SIG-M5 treated with dmso at 0.1 percent for 504 hours (cell line): ENCODE results near the gene FLT3LG.
"Not testable (repeated sequence)": the region's sequence is repeated elsewhere in the genome, so short reads cannot be mapped to it uniquely, and the experiment has no call there.

Experiments used
- DNase-seq: peaks from one replicate; lab custom pipeline; 2025; ENCODE audit not compliant: unreplicated experiment; lab: John Stamatoyannopoulos, UW

Gene FLT3LG

DNA sequence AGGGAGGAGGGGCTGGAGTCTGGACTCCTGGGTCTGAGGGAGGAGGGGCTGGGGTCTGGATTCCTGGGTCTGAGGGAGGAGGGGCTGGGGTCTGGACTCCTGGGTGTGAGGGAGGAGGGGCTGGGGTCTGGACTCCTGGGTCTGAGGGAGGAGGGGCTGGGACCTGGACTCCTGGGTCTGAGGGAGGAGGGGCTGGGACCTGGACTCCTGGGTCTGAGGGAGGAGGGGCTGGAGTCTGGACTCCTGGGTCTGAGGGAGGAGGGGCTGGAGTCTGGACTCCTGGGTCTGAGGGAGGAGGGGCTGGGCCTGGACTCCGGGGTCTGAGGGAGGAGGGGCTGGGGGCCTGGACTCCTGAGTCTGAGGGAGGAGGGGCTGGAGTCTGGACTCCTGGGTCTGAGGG, 12.9 kb upstream of the FLT3LG start:
- not testable (repeated sequence) for DNase-seq

DNA sequence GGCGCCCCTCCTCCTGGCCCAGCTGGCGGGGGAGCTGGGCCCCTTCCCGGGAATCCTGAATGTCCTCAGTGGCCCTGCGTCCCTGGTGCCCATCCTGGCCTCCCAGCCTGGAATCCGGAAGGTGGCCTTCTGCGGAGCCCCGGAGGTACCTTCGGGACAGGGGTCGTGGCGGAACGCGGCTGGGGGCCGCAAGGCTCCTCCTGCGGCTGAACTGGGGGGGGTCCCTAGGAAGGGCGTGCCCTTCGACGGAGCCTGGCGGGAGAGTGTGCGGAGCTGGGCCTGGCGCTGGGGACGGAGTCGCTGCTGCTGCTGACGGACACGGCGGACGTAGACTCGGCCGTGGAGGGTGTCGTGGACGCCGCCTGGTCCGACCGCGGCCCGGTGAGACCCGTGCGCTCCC, 12.4 kb upstream of the FLT3LG start:
- no peak for DNase-seq

DNA sequence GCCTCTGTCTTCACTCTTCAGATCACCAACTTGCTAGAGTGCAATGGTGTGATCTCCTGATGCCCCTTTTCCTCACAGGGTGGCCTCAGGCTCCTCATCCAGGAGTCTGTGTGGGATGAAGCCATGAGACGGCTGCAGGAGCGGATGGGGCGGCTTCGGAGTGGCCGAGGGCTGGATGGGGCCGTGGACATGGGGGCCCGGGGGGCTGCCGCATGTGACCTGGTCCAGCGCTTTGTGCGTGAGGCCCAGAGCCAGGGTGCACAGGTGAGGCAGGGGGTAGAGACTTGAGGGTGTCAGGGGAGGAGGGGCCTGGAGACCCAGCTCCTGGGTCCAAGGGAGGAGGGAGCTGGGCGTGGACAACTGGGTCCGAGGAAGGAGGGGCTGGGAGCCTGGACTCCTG, 11.5 kb upstream of the FLT3LG start:
- no peak for DNase-seq

DNA sequence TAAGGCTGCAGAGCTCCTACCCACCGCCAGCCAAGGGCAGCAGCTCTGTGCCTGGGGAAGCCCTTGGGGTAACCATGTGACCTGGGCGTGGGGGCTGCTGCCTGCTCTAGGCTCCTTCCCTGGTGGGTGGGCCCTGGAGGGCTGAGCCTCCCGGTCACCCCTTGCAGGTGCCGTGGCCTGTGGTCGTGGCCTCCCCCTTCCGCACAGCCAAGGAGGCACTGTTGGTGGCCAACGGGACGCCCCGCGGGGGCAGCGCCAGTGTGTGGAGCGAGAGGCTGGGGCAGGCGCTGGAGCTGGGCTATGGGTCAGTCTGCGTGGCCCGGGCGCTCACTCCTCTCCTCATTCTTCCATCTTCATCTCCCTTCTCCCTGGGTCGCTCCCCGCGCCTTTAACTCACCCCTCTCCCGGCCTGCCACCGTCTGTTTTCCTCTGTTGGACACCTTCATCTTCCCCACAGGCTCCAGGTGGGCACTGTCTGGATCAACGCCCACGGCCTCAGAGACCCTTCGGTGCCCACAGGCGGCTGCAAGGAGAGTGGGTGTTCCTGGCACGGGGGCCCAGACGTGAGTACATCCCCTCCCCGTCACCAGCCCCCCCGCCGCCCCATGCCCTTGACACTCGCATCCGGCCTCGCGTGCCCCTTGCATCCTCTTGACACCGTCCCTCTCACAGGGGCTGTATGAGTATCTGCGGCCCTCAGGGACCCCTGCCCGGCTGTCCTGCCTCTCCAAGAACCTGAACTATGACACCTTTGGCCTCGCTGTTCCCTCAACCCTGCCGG, 9.9 kb upstream of the FLT3LG start:
- no peak for DNase-seq

DNA sequence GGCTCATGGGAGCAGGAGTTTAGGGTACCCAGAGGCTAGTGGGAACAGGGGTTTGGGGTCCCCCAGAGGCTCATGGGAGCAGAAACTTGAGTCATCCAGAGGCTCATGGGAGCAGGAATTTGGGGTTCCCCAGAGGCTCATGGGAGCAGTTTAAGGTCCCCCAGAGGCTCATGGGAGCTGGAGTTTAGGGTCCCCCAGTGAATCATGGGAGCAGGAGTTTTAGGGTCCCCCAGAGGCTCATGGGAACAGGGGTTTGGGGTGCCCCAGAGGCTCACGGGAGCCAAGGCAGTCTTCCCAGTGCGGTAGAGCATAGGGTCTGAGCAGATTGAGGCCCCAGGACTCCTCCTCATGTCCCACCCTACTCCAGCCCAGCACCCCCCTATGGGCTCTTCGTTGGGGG, 8.6 kb upstream of the FLT3LG start:
- no peak for DNase-seq

DNA sequence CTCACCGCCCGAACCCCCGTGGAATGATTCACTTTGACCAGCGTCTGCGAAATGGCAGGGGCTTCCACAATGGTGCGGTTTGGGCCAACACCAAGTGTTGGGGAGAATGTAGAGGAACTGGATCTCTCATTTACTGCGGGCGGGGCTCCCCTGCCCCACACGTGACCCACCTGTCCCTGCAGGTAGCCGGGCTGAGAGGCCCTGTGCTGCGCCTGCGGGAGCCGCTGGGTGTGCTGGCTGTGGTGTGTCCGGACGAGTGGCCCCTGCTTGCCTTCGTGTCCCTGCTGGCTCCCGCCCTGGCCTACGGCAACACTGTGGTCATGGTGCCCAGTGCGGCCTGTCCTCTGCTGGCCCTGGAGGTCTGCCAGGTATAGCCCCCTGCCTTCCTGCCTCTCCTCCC, 5.8 kb upstream of the FLT3LG start:
- no peak for DNase-seq

DNA sequence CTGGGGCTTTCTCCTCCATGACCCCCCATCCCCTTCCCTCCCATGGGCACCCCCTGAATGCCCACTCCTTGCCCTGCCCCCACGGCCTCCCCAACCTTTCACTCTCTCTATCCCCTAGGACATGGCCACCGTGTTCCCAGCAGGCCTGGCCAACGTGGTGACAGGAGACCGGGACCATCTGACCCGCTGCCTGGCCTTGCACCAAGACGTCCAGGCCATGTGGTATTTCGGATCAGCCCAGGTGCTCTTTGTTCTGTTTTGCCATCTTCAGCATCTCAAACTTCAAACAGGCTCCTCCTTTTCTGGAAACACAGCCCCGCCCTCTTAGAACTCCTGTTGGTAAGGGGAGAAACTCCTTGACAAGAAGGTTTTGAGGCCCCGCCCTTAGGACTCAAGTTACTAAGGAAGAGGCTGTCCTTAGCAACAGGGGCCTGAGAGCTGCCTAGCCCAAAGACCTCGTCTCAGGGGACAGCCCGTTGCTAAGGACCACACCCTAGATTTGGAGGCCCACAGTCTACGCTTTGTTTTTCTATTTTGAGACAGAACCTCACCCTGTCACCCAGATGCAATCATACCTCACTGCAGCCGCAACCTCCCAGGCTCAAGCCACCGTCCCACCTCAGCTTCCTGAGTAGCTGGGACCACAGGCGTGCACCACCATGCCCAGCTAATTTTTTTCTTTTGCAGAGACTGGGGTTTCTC, 5.1 kb upstream of the FLT3LG start:
- peak; percentile 80 for DNase-seq

DNA sequence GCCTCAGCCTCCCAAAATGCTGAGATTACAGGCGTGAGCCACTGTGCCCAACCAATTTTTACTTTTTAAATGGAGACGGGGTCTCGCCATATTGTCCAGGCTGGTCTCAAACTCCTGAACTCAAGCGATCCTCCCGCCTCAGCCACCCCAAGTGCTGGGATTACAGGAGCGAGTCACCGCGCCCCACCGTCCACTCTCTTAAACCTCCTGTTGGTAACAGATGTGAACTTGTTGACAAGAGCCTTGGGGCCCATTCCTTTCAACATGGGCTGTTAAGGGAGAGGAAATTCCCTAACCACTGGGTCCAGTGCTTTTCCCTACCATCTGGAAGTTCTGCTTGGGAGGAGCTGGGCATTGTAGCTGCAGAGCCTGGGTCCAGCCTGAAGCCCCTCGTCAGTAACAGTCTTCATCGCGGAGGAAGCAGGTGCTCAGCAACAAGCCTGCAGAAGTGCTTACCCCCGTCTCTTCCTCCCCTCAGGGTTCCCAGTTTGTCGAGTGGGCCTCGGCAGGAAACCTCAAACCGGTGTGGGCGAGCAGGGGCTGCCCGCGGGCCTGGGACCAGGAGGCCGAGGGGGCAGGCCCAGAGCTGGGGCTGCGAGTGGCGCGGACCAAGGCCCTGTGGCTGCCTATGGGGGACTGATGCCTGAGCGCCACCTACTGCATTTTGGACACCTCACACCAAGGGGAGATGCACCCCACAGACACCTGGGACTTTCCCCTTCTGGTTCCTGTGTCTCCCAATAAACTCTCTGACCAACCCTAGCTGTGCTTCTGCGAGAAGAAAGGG, 4.0 kb upstream of the FLT3LG start:
- no peak for DNase-seq

DNA sequence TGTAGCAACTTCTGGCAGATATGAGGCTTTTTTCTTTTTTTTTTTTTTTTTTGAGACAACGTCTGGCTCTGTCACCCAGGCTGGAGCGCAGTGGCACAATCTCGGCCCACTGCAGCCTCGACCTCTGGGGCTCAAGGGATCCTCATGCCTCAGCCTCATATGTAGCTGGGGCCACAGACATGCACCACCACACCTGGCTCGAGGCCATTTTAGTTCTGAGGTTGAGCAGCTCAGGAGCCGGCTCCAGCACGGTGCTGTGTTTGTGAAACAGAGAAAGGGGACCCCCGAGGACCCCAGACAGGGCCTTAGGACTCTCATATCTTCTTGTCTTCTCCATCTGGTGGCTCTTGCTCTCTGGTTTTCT, 3.4 kb upstream of the FLT3LG start:
- no peak for DNase-seq

DNA sequence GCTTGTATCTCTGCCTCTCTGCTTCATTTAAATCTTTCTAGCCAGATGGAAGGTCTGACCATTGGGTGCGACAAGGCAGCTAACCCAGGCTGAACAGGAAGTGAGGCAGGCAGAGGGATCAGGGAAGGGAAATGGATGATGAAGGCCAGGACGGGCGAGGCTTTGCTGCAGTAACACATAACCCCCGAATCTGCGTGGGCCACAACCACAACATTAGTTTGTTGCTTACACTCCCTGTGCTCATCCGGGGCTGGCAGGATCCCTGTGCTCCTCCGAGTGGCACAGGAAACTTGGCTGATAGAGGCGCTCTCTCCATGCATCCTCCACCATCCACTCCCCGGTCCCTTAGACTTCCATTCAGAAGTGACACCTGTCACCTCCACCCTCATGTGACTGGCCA, 1.1 kb upstream of the FLT3LG start:
- DNase-seq: no peak

DNA sequence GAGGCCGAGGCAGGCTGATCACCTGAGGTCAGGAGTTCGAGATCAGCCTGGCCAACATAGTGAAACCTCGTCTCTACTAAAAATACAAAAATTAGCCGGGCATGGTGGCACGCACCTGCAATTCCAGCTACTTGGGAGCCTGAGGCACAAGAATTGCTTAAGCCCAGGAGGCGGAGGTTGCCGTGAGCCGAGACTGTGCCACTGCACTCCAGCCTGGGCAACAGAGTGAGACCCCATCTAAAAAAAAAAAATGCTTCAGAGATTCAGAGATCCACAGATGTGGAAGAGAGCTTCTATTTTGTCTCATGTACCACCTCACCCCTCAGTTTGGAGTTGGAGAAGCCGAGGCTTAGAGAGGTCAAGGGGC, 531 bp upstream of the FLT3LG start:
- not testable (repeated sequence) for DNase-seq

DNA sequence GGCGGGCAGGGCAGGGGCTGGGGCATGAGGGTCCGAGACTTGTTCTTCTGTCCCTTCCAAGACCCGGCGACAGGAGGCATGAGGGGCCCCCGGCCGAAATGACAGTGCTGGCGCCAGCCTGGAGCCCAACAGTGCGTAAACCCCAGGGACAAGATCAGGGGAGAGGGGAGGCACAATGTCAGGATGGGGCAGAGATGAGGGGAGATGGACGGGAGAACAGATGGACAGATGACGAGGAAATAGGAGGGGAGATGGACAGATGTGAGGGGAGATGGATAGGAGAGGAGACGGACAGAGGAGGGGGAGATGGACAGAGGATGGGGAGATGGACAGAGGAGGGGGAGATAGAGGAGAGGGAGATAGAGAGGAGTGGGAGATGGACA, 518 bp downstream of the FLT3LG start:
- DNase-seq: no peak

DNA sequence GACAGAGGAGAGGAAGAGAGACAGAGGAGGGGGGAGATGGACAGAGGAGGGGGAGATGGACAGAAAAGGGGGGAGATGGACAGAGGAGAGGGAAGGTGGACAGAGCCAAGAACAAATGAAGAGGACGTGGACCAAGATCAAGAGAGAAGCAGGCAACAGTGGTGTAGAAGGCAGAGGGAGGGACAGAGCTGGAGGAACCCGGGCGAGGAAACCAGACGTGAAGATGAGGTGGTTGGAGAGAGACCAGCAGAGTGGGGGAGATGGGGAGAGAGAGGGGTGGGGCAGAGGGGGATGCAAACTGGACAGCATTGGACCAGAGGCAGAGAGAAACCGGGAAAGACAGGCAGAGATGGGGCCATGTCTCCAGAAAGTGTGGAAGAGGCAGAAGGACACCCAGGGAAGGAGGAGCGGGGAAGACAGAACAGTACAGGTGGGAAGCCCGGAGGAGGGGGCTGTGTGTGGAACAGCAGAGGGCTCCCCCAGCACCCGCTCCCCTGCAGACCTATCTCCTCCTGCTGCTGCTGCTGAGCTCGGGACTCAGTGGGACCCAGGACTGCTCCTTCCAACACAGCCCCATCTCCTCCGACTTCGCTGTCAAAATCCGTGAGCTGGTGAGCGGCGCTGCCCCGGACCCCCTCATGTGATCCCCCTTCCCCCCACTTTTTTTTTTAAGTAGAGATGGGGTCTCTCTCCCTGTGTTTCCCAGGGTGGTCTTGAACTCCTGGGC, 1.3 kb downstream of the FLT3LG start:
- no peak for DNase-seq

DNA sequence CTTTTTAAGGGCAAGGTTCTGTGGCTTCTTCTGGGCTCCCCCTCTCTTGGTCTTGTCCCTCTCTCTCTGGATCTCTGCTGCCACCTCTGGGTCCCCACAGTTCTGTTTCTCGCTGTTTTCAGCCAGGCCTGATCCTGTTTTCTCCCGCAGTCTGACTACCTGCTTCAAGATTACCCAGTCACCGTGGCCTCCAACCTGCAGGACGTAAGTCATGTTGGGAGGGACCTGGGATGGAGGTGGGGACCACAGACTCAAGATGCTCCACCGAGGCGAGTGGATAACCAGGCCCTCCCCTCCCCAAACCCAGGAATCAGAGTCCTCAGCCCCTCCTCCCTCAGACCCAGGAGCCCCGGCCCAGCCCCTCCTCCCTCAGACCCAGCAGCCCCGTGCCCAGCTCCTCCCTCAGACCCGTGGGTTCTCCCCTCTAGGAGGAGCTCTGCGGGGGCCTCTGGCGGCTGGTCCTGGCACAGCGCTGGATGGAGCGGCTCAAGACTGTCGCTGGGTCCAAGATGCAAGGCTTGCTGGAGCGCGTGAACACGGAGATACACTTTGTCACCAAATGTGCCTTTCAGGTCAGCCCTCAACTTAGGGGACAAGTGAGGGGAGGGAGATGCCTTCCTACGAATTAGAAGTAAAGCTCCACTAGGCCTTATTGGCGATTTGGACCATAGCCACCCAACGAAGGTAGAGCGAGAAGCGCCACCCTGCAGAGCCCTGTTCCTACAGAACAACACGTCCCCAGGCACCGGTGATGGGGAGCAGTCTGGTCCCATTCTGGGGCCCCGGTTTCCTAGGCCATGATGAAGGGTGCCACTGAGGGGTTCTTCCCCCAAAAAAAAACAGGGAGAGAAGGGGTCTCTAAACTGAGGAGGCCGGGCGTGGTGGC, 2.2 kb downstream of the FLT3LG start:
- peak; percentile 39 for DNase-seq

DNA sequence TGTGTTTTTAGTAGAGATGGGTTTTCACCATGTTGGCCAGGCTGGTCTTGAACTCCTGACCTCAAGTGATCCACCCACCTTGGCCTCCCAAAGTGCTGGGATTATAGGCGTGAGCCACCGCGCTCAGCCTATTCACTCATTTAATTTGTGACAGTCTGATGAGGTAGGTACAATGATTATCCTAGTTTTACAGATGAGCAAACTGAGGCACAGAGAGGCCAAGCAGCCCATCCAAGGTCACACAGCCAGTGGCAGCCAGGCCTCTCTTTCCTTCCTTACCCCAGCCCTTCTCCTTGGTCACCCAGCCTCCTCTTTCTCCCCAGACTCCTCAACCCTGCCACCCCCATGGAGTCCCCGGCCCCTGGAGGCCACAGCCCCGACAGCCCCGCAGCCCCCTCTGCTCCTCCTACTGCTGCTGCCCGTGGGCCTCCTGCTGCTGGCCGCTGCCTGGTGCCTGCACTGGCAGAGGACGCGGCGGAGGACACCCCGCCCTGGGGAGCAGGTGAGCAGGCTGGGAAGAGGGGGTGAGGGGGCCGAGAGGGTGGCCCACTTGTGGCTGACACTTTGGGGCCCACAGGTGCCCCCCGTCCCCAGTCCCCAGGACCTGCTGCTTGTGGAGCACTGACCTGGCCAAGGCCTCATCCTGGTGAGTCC, 6.1 kb downstream of the FLT3LG start:
- no peak for DNase-seq

DNA sequence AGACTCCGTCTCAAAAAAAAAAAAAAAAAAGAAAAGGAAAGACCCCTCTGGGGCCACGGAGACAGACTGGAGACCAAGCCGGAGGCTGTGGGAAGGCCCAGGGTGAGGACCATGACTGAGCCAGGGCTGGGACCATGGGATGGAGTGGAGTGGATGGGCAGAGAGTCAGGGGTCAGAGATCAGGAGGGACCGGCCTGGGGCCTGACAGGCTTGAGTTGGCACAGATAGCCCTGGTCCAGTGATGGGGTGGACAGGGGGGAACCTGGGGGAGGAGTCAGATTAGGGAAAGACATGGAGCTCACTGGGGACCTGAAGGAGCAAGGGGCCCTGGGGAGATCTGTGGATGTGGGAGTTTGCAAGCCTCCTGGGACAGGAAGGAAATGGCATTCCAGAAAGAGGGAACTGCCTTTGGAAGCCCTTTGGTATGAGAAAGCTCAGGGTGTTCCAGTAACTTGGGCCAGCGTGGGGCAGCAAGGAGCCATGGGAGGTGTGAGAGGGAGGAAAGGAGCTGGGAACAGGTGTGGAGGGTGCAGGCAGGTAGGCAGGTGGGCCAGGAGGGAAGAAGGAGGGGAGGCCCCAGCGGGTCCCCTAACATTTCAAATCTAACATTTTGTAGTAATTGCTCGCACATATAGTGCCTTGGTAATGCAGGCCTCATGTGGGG, 7.1 kb downstream of the FLT3LG start:
- DNase-seq: no peak

DNA sequence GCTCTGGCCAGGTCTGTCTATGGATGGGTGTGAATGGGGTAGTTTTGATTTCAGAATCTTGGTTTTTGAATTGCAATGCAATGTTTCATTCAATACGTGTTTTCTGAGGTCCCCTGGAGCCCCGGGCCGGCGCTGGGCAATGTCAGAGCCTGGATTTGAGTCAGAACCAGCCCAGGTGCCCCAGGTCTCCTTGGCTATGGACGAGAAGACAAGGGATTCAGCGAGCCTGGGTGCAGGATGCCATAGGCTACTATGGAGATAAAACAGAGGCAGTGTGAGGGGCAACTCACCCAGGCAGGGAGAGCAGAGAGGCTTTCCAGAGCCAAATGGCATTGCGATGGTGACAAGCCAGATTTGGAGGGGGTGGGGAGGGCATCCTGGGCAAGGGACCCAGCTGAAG, 12.2 kb downstream of the FLT3LG start:
- DNase-seq: no peak

DNA sequence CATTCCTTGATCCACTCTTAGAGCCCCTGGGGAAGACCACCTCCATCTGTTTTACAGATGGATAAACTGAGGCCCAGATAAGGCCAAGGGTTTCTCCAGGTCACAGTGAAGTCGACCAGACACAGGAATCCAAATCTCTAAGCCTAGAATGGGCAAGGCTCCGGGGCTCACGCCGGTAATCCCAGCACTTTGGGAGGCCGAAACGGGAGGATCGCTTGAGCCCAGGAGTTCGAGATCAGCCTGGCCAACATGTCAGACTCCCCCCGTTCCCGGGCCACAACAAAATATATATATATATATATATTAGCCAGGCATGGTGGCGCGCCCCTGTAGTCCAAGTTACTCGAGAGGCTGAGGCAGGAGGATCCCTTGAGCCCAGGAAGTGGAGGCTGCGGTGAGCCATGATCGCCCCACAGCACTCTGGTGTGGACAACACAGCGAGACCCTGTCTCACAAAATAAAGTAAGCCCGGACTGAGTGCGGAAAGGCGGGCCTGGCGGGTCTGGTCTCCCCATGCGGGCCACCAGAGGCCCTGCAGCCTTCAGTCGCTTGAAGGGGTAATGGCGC, 12.8 kb downstream of the FLT3LG start:
- no peak for DNase-seq
